ENCODE measurements around the gene BDKRB1.
A peak's percentile ranks its signal among the peaks of the same experiment; 100 is the strongest.
"Not testable (repeated sequence)": the region's sequence is repeated elsewhere in the genome, so short reads cannot be mapped to it uniquely, and the experiment has no call there.

BDKRB1 gene

GRCh38 chr14:96239711-96240141 lies 16.3 kb upstream of the BDKRB1 start:
- no peak for TF ChIP-seq CTCF (conservative IDR thresholded peaks at IDR 0.05; ENCODE audit: low read depth, low read length)
- H3K4me3 ChIP-seq (ENCODE audit: low read depth, low read length): no peak overlapping the region
- DNase-seq (ENCODE audit: low read depth): no peak

GRCh38 chr14:96240641-96241040 lies 15.4 kb upstream of the BDKRB1 start:
- TF ChIP-seq CTCF (conservative IDR thresholded peaks at IDR 0.05; ENCODE audit: low read depth, low read length): no peak
- DNase-seq (ENCODE audit: low read depth): no peak
- no peak overlapping the region for H3K4me3 ChIP-seq (ENCODE audit: low read depth, low read length)

GRCh38 chr14:96242126-96242525 lies 13.9 kb upstream of the BDKRB1 start:
- DNase-seq (ENCODE audit: low read depth): no peak
- H3K4me3 ChIP-seq (ENCODE audit: low read depth, low read length): no peak overlapping the region
- TF ChIP-seq CTCF (conservative IDR thresholded peaks at IDR 0.05; ENCODE audit: low read depth, low read length): no peak

GRCh38 chr14:96243785-96244184 lies 12.2 kb upstream of the BDKRB1 start:
- no peak for TF ChIP-seq CTCF (conservative IDR thresholded peaks at IDR 0.05; ENCODE audit: low read depth, low read length)
- DNase-seq (ENCODE audit: low read depth): no peak
- no peak overlapping the region for H3K4me3 ChIP-seq (ENCODE audit: low read depth, low read length)

- not testable (repeated sequence) for H3K4me3 ChIP-seq (ENCODE audit: low read depth, low read length); DNase-seq (ENCODE audit: low read depth)
These were observed 10.9 kb upstream of the BDKRB1 start for GRCh38 chr14:96245074-96245473.

- no peak for TF ChIP-seq CTCF (conservative IDR thresholded peaks at IDR 0.05; ENCODE audit: low read depth, low read length)
- no peak overlapping the region for H3K4me3 ChIP-seq (ENCODE audit: low read depth, low read length)
- peak; percentile 77 for DNase-seq (ENCODE audit: low read depth)
These were observed 10.1 kb upstream of the BDKRB1 start for GRCh38 chr14:96245710-96246538.

GRCh38 chr14:96246539-96246847 lies 9.5 kb upstream of the BDKRB1 start:
- DNase-seq (ENCODE audit: low read depth): peak; percentile 97
- no peak overlapping the region for H3K4me3 ChIP-seq (ENCODE audit: low read depth, low read length)

More at GRCh38 chr14:96246539-96246847, 9.5 kb upstream of the BDKRB1 start:
- TF ChIP-seq CTCF (conservative IDR thresholded peaks at IDR 0.05; ENCODE audit: low read depth, low read length): no peak

All from choroid plexus epithelial cell (primary cell).